ENCODE data around the gene NAT8L. TPM values are rescaled to one million over a fixed set of nuclear protein-coding genes. Genes with fewer than 3 reads are reported as not detected.

NAT8L gene
- total and polyA plus RNA-seq, 2 donors (not counting 3 experiments of a cell fraction or from before 2014, with no cell fraction given): 0.10 to 0.11 TPM

DNA sequence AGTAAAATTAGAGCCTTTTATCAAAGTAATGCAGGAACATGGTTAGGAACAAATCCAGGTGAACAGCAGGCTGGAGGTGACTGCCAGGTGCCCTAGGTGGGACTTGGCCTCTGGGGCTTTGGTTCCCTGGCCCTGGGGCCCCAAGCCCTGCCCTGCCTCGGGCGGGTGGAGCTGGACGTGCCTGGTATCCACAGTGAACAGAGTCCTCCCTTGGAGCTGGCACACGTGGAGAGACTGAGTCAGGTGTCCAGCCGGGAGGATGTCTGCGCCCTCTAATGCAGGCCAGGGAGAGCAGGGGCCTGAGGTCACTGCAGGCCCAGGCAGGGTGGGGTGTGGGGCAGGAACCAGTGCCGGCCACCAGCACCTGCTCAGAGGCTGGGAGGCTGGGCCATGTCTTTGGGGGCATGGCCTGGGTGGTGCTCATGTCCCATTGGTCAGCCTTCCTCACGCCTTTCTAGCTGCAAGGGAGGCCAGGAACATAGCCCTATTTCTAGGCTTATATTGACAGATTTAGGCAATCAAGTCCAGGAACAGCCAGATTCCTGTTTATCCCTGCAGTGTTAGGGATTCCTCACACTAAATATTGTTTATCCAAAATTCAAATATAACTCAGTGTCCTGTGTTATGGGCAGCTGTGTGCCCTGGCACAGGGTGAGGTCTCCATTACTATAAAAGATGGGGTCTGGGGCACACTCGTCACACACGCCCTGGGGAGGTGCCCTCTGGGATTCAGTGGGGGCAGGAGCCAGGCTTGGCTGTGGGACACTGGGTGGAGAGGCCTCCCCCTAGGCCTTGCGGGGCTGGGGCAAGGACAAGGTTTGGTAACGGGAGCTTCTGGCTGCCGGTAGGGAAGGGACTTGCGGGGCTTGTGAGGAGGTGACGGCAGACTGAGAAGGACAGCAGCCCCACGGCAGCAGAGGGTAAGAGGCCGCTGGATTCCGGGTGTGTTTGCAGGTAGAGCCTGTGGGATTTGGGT lies 14.3 kb upstream of the NAT8L start:
- dilution Hi-C loops (cut with MboI; ENCODE audit: extremely low pct_ligation_motif_present, low sequenced_read_pairs): no loop called here
- CTCF ChIA-PET: interaction anchor here (1.6 kb wide), 1 partner anchor 175 kb away, joined by 4 read pairs; no protein-coding TSS in a partner anchor

DNA sequence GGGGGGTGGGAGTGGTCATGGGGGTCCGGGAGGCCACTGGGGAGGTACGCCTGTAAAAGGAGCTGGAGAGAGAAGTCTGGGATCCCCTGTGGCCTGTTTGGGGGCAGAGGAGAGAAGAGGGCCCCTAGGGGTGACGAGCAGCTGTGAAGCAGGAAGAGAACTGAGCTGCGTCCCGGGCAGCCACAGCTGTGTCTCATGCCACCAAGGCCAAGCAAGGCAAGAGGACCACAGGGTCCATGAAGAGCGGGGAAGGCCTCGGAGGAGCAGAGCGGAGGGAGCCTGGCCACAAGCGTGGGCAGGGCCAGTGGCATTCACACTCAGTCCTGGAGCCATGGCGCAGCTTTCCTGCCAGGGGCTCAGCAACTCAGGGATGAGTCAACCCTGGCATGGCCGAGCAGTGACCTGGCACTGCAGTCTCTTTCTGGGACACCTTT lies 13.6 kb upstream of the NAT8L start:
- Histone ChIP-seq H4K20me1 (replicated peaks; ENCODE audit: control insufficient read depth, extremely low read depth, insufficient read depth, low read length) (no peaks in the 10 kb centered on the region), H2AFZ (ENCODE audit: low read depth, low read length) (no peak overlapping the region), H3K4me1 (ENCODE audit: control insufficient read depth, extremely low read depth, insufficient read depth, low read length) (no peaks in the 10 kb centered on the region), H3K9me3 (replicated peaks; ENCODE audit: control insufficient read depth, insufficient read depth, low read length) (no peaks in the 10 kb centered on the region), H3K9me1 (replicated peaks; ENCODE audit: control insufficient read depth, extremely low read depth, insufficient read depth, low read length) (no peaks in the 10 kb centered on the region), H3K9ac (replicated peaks; ENCODE audit: extremely low read depth, insufficient read depth, low read length) (no peak overlapping the region), H3K4me3 (replicated peaks in 1 of 3; ENCODE audit: insufficient read depth in 1 of 3, low read depth in 1 of 3, low read length in 3 of 3) (no peak overlapping the region), H3K27me3 (ENCODE audit: control insufficient read depth in 2 of 2, insufficient read depth in 2 of 2, low read length in 2 of 2) (peaks cover under 1 to 5% of the 10 kb centered on the region in 2 experiments), H3K79me2 (ENCODE audit: control insufficient read depth, insufficient read depth, low read length) (no peaks in the 10 kb centered on the region), H3K27ac (ENCODE audit: insufficient read depth, low read depth, low read length) (no peak overlapping the region), H3K36me3 (ENCODE audit: control insufficient read depth in 2 of 2, extremely low read depth in 1 of 2, insufficient read depth in 2 of 2, low read length in 2 of 2) (no peaks in the 10 kb centered on the region), H3K4me2 (ENCODE audit: insufficient read depth, low read length) (no peak overlapping the region)
- DNase-seq (ENCODE audit: low read depth, low spot score): no peak
- ChIA-PET CTCF (interaction anchor here (1.6 kb wide), 1 partner anchor 174 kb away, joined by 4 read pairs; no protein-coding TSS in a partner anchor), POLR2A (no interaction called here)
- dilution Hi-C loops (cut with MboI; ENCODE audit: extremely low pct_ligation_motif_present, low sequenced_read_pairs) (no loop called here), intact Hi-C loops (cut with micrococcal nuclease) (no loop called here)
- no peak for FAIRE-seq
- TF ChIP-seq, protein P1, sequence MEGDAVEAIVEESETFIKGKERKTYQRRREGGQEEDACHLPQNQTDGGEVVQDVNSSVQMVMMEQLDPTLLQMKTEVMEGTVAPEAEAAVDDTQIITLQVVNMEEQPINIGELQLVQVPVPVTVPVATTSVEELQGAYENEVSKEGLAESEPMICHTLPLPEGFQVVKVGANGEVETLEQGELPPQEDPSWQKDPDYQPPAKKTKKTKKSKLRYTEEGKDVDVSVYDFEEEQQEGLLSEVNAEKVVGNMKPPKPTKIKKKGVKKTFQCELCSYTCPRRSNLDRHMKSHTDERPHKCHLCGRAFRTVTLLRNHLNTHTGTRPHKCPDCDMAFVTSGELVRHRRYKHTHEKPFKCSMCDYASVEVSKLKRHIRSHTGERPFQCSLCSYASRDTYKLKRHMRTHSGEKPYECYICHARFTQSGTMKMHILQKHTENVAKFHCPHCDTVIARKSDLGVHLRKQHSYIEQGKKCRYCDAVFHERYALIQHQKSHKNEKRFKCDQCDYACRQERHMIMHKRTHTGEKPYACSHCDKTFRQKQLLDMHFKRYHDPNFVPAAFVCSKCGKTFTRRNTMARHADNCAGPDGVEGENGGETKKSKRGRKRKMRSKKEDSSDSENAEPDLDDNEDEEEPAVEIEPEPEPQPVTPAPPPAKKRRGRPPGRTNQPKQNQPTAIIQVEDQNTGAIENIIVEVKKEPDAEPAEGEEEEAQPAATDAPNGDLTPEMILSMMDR (IDR thresholded peaks at IDR 0.05; ENCODE audit: extremely low read depth in 1 of 2, insufficient read depth in 1 of 2, low read depth in 1 of 2, low read length in 2 of 2): no peak
- TF ChIP-seq, protein P2, sequence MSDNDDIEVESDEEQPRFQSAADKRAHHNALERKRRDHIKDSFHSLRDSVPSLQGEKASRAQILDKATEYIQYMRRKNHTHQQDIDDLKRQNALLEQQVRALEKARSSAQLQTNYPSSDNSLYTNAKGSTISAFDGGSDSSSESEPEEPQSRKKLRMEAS (IDR thresholded peaks at IDR 0.05; ENCODE audit: insufficient read depth, insufficient read length): no peak
- no peak for TF ChIP-seq POLR2A (IDR thresholded peaks at IDR 0.05; ENCODE audit: low read depth, low read length)
- TF ChIP-seq EZH2 (IDR thresholded peaks at IDR 0.05; ENCODE audit: borderline replicate concordance, low read depth, low read length, severe bottlenecking): no peak
- TF ChIP-seq POLR2AphosphoS5 (IDR thresholded peaks at IDR 0.05; ENCODE audit: insufficient read depth, low read depth, low read length): no peak
- TF ChIP-seq GATA2 (IDR thresholded peaks at IDR 0.05; ENCODE audit: insufficient read depth, insufficient read length, low read depth, low read length): no peak
- no peak for TF ChIP-seq FOS (IDR thresholded peaks at IDR 0.05; ENCODE audit: borderline replicate concordance, insufficient read depth, low read length)
- TF ChIP-seq MYC (IDR thresholded peaks at IDR 0.05; ENCODE audit: low read depth, low read length): no peak
- no peak for TF ChIP-seq JUN (IDR thresholded peaks at IDR 0.05; ENCODE audit: borderline replicate concordance, insufficient read depth, insufficient read length, low read depth)
- no TSS peak for BruUV-seq (replicated peaks)

More for the DNA sequence above, 14.3 kb upstream of the NAT8L start:
- no peak for TF ChIP-seq EZH2 (IDR thresholded peaks at IDR 0.05; ENCODE audit: borderline replicate concordance, low read depth, low read length, severe bottlenecking)
- TF ChIP-seq FOS (IDR thresholded peaks at IDR 0.05; ENCODE audit: borderline replicate concordance, insufficient read depth, low read length): no peak
- no peak for TF ChIP-seq GATA2 (IDR thresholded peaks at IDR 0.05; ENCODE audit: insufficient read depth, insufficient read length, low read depth, low read length)
- Histone ChIP-seq H4K20me1 (replicated peaks; ENCODE audit: control insufficient read depth, extremely low read depth, insufficient read depth, low read length) (no peaks in the 10 kb centered on the region), H3K36me3 (ENCODE audit: control insufficient read depth in 2 of 2, extremely low read depth in 1 of 2, insufficient read depth in 2 of 2, low read length in 2 of 2) (no peaks in the 10 kb centered on the region), H3K4me3 (replicated peaks in 1 of 3; ENCODE audit: insufficient read depth in 1 of 3, low read depth in 1 of 3, low read length in 3 of 3) (no peak overlapping the region), H3K27me3 (ENCODE audit: control insufficient read depth in 2 of 2, insufficient read depth in 2 of 2, low read length in 2 of 2) (peaks cover 4 to 9% of the 10 kb centered on the region in 2 experiments), H3K9ac (replicated peaks; ENCODE audit: extremely low read depth, insufficient read depth, low read length) (no peak overlapping the region), H3K4me2 (ENCODE audit: insufficient read depth, low read length) (no peak overlapping the region), H3K4me1 (ENCODE audit: control insufficient read depth, extremely low read depth, insufficient read depth, low read length) (no peaks in the 10 kb centered on the region), H3K27ac (ENCODE audit: insufficient read depth, low read depth, low read length) (no peak overlapping the region), H3K79me2 (ENCODE audit: control insufficient read depth, insufficient read depth, low read length) (no peaks in the 10 kb centered on the region), H2AFZ (ENCODE audit: low read depth, low read length) (no peak overlapping the region), H3K9me3 (replicated peaks; ENCODE audit: control insufficient read depth, insufficient read depth, low read length) (no peaks in the 10 kb centered on the region), H3K9me1 (replicated peaks; ENCODE audit: control insufficient read depth, extremely low read depth, insufficient read depth, low read length) (no peaks in the 10 kb centered on the region)
- BruUV-seq (replicated peaks): no TSS peak
- intact Hi-C loops (cut with micrococcal nuclease): no loop called here
- POLR2A ChIA-PET: no interaction called here
- FAIRE-seq (no peak), DNase-seq (ENCODE audit: low read depth, low spot score) (no peak)

Data from endothelial cell of umbilical vein (primary cell).